GM18868 (cell line): ENCODE measurements around the gene HTR3B.
"Not testable (repeated sequence)": the region's sequence is repeated elsewhere in the genome, so short reads cannot be mapped to it uniquely, and the experiment has no call there.

Experiments used
- ATAC-seq: cut with Tn5 transposase; IDR thresholded peaks from one replicate; pipeline ENCODE4 v1.9.1; 2021; ENCODE audit warnings: mild to moderate bottlenecking, moderate library complexity; ENCODE audit not compliant: unreplicated experiment

The HTR3B gene

GRCh38 chr11:113904379-113905101 lies at the start of gene HTR3B:
Gene HTR3B, plus strand, starts transcription at chr11:113904796. Its CDS starts 138 bp downstream, at chr11:113904934.
- ATAC-seq: no peak

GRCh38 chr11:113855803-113856202 lies 48.8 kb upstream of the HTR3B start:
- ATAC-seq: no peak

- no peak for ATAC-seq
These were observed 47.4 kb upstream of the HTR3B start for GRCh38 chr11:113856966-113857759.

GRCh38 chr11:113859665-113860064 lies 44.9 kb upstream of the HTR3B start:
- no peak for ATAC-seq

GRCh38 chr11:113862435-113862834 lies 42.2 kb upstream of the HTR3B start:
- no peak for ATAC-seq

- ATAC-seq: no peak
These were observed 40.2 kb upstream of the HTR3B start for GRCh38 chr11:113864410-113864809.

GRCh38 chr11:113865873-113866272 lies 38.7 kb upstream of the HTR3B start:
- no peak for ATAC-seq

- ATAC-seq: no peak
These were observed 36.6 kb upstream of the HTR3B start for GRCh38 chr11:113867843-113868503.

- ATAC-seq: no peak
These were observed 33.3 kb upstream of the HTR3B start for GRCh38 chr11:113871336-113871735.

- ATAC-seq: no peak
These were observed 31.4 kb upstream of the HTR3B start for GRCh38 chr11:113873236-113873626.

GRCh38 chr11:113874096-113874495 lies 30.5 kb upstream of the HTR3B start:
- no peak for ATAC-seq

- ATAC-seq: peak; percentile 32
These were observed 29.9 kb upstream of the HTR3B start for GRCh38 chr11:113874581-113875233.

GRCh38 chr11:113875234-113876073 lies 29.1 kb upstream of the HTR3B start, which contains the start of gene USP28:
Gene USP28, minus strand, starts transcription at chr11:113875572. Its CDS starts 71 bp downstream, at chr11:113875501.
- ATAC-seq: peak; percentile 80

GRCh38 chr11:113876074-113876797 lies 28.4 kb upstream of the HTR3B start:
- ATAC-seq: no peak

GRCh38 chr11:113876798-113877669 lies 27.6 kb upstream of the HTR3B start:
- ATAC-seq: no peak

- ATAC-seq: no peak
These were observed 26.9 kb upstream of the HTR3B start for GRCh38 chr11:113877670-113878055.

GRCh38 chr11:113879446-113879845 lies 25.1 kb upstream of the HTR3B start:
- ATAC-seq: not testable (repeated sequence)

GRCh38 chr11:113880971-113881370 lies 23.6 kb upstream of the HTR3B start:
- ATAC-seq: no peak

GRCh38 chr11:113881856-113882255 lies 22.7 kb upstream of the HTR3B start:
- no peak for ATAC-seq
